Neural crest cell (in vitro differentiated cells): ENCODE data around the gene SMARCC1. TPM values are rescaled to one million over a fixed set of nuclear protein-coding genes. Genes with fewer than 3 reads are reported as not detected.

Experiments
- DNase-seq: peaks from one replicate; pipeline ENCODE4 v3.0.0; 2021; ENCODE audit warnings: low read depth, mixed read lengths, low spot score
- H3K27ac Mint-ChIP-seq: one replicate; pipeline ENCODE4 v1.8.0; 2021; ENCODE audit warnings: mild to moderate bottlenecking, mixed read lengths; ENCODE audit not compliant: unreplicated experiment
- H3K27me3 Mint-ChIP-seq: 2 replicates; pipeline ENCODE4 v1.8.0; 2021; ENCODE audit warnings: low read depth, mild to moderate bottlenecking, mixed read lengths
- H3K36me3 Mint-ChIP-seq: 2 replicates; pipeline ENCODE4 v1.8.0; 2021; ENCODE audit warnings: low read depth, mild to moderate bottlenecking, mixed read lengths
- H3K4me1 Mint-ChIP-seq: 2 replicates; pipeline ENCODE4 v1.8.0; 2021; ENCODE audit warnings: mixed read lengths
- H3K4me3 Mint-ChIP-seq: one replicate; pipeline ENCODE4 v1.8.0; 2021; ENCODE audit warnings: mild to moderate bottlenecking, mixed read lengths
- H3K9me3 Mint-ChIP-seq: 2 replicates; pipeline ENCODE4 v1.8.0; 2021; ENCODE audit warnings: mixed read lengths
- CTCF ChIP-seq: fragments of 200-600 bp; sonication (generic); conservative IDR thresholded peaks from 2 replicates; pipeline ENCODE4 v1.5.0; 2021; ENCODE audit warnings: antibody characterized with exemption, mild to moderate bottlenecking
- total RNA-seq: library from RNA; stranded (reverse); gene quantifications from 2 replicates; pipeline ENCODE4 v1.2.1, GENCODE V29; 2021

Gene SMARCC1
- total RNA-seq, 1 donor from 2014 or later: 281 TPM

GRCh38 chr3:47669026-47669749 lies 112.5 kb downstream of the SMARCC1 start:
- H3K4me3 Mint-ChIP-seq: no peak overlapping the region
- no peaks in the 10 kb centered on the region for H3K4me1 Mint-ChIP-seq
- H3K27me3 Mint-ChIP-seq: no peaks in the 10 kb centered on the region
- peaks cover 15% of the 10 kb centered on the region for H3K36me3 Mint-ChIP-seq
- no peaks in the 10 kb centered on the region for H3K9me3 Mint-ChIP-seq
- DNase-seq: no peak
- TF ChIP-seq CTCF: no peak
- no peak overlapping the region for H3K27ac Mint-ChIP-seq

- TF ChIP-seq CTCF: no peak
- no peak for DNase-seq
- Mint-ChIP-seq H3K4me1 (no peaks in the 10 kb centered on the region), H3K4me3 (no peak overlapping the region), H3K27ac (no peak overlapping the region), H3K27me3 (no peaks in the 10 kb centered on the region), H3K36me3 (peaks cover 7% of the 10 kb centered on the region), H3K9me3 (no peaks in the 10 kb centered on the region)
Measured at GRCh38 chr3:47666118-47666517, 115.6 kb downstream of the SMARCC1 start.

- peaks cover 19% of the 10 kb centered on the region for H3K36me3 Mint-ChIP-seq
- H3K27ac Mint-ChIP-seq: no peak overlapping the region
- no peaks in the 10 kb centered on the region for H3K27me3 Mint-ChIP-seq
- no peak overlapping the region for H3K4me3 Mint-ChIP-seq
- DNase-seq: no peak
- H3K4me1 Mint-ChIP-seq: no peaks in the 10 kb centered on the region
- TF ChIP-seq CTCF: peak; percentile 48
- peaks cover 3% of the 10 kb centered on the region for H3K9me3 Mint-ChIP-seq
Measured at GRCh38 chr3:47664519-47664918, 117.2 kb downstream of the SMARCC1 start.

GRCh38 chr3:47663630-47664240 lies 118.0 kb downstream of the SMARCC1 start:
- no peak overlapping the region for H3K4me3 Mint-ChIP-seq
- H3K27ac Mint-ChIP-seq: peak overlapping the region; percentile 72
- TF ChIP-seq CTCF: no peak
- no peaks in the 10 kb centered on the region for H3K27me3 Mint-ChIP-seq
- no peaks in the 10 kb centered on the region for H3K4me1 Mint-ChIP-seq
- DNase-seq: no peak
- peaks cover 25% of the 10 kb centered on the region for H3K36me3 Mint-ChIP-seq
- H3K9me3 Mint-ChIP-seq: peaks cover 5% of the 10 kb centered on the region

- H3K4me3 Mint-ChIP-seq: no peak overlapping the region
- H3K4me1 Mint-ChIP-seq: no peaks in the 10 kb centered on the region
- TF ChIP-seq CTCF: no peak
- peaks cover 10% of the 10 kb centered on the region for H3K9me3 Mint-ChIP-seq
- H3K27ac Mint-ChIP-seq: no peak overlapping the region
- H3K36me3 Mint-ChIP-seq: peaks cover 42% of the 10 kb centered on the region
- H3K27me3 Mint-ChIP-seq: no peaks in the 10 kb centered on the region
- no peak for DNase-seq
Measured at GRCh38 chr3:47661121-47661752, 120.5 kb downstream of the SMARCC1 start.
